Prostate gland (tissue), 2 donors: ENCODE data around the gene ARHGAP27. TPM values are rescaled to one million over a fixed set of nuclear protein-coding genes. Genes with fewer than 3 reads are reported as not detected.

Experiments used
- DNase-seq: peaks from one replicate; pipeline ENCODE4 v3.0.0-alpha.2; 2019; ENCODE audit warnings: low spot score
- H3K27ac ChIP-seq, 2 donors: fragments of 200-600 bp; sonication (generic); 2 replicates each; pipeline ENCODE4 v1.5.1; 2017 to 2019
- H3K27me3 ChIP-seq: fragments of 200-600 bp; sonication (generic); replicated peaks from 2 replicates; pipeline ENCODE4 v1.5.1; 2019; ENCODE audit not compliant: insufficient read depth
- H3K36me3 ChIP-seq, 2 donors: fragments of 200-600 bp; sonication (generic); 1 replicate in 1 of 2; 2 replicates in 1 of 2; pipeline versions ENCODE4 v1.5.1 to v1.8.1; 2017 to 2019
- H3K4me1 ChIP-seq: fragments of 200-600 bp; sonication (generic); replicated peaks from 2 replicates; pipeline ENCODE4 v1.5.1; 2019
- H3K4me3 ChIP-seq, 2 donors: fragments of 200-600 bp; sonication (generic); 2 replicates each; pipeline ENCODE4 v1.5.1; 2017 to 2019
- H3K9me3 ChIP-seq: fragments of 200-600 bp; sonication (generic); 2 replicates; pipeline ENCODE4 v1.5.1; 2017
- CTCF ChIP-seq, 4 experiments: fragments of 200-600 bp in 2 of 4; fragments of 450-650 bp in 2 of 4; sonication (generic) in 2 of 4; IDR thresholded peaks; 1 replicate in 3 of 4; 2 replicates in 1 of 4; pipeline ENCODE4 v1.5.1; 2016 to 2019; ENCODE audit warnings: antibody characterized with exemption in 4 of 4, mild to moderate bottlenecking in 2 of 4, moderate library complexity in 2 of 4
- POLR2A ChIP-seq: fragments of 450-650 bp; IDR thresholded peaks from one replicate; pipeline ENCODE4 v1.6.1; 2016; ENCODE audit warnings: antibody characterized with exemption, mild to moderate bottlenecking
- POLR2AphosphoS5 ChIP-seq: sonication (generic); formaldehyde crosslinking; IDR thresholded peaks from one replicate; pipeline ENCODE4 v1.6.1; 2017; ENCODE audit warnings: antibody characterized with exemption
- WGBS: methylation state at CpG from one replicate; pipeline ENCODE4 v1.1.5; 2018; 5-methylcytosine and 5-hydroxymethylcytosine counted together
- intact Hi-C: fragments of 100-400 bp; cut with DNase I; formaldehyde crosslinking; loops from one replicate; pipeline ENCODE4 v1.14.2; 2022
- total RNA-seq, 2 donors: library from RNA; depleted of rRNA; stranded (reverse); fragments of >200 nt; gene quantifications; one replicate each; pipeline ENCODE4 v1.1.0, GENCODE V29; 2016

The ARHGAP27 gene
- total RNA-seq, 2 donors from 2014 or later: 37.9 to 39.9 TPM

GRCh38 chr17:45371414-45372324 lies 61.0 kb downstream of the ARHGAP27 start:
- 7% methylated on average over 55 of the region's 55 CpGs for WGBS
- peak overlapping the region; percentile 74 to 77 for H3K27ac ChIP-seq
- H3K9me3 ChIP-seq: no peaks in the 10 kb centered on the region
- no peaks in the 10 kb centered on the region for H3K36me3 ChIP-seq
- no peaks in the 10 kb centered on the region for H3K27me3 ChIP-seq
- intact Hi-C loops: loop anchor here (5.0 kb wide), 1 partner anchor 54 kb away; the partner anchor contains the start of gene MAP3K14
- peak overlapping the region; percentile 13 to 24 for H3K4me3 ChIP-seq
- peak; percentile 82 for DNase-seq
- no peaks in the 10 kb centered on the region for H3K4me1 ChIP-seq
- TF ChIP-seq CTCF (IDR thresholded peaks at IDR 0.05) (peak in 2 of 4 experiments; percentile 2 to 7), POLR2A (peak; percentile 44), POLR2AphosphoS5 (peak; percentile 55)

GRCh38 chr17:45370949-45371413 lies 61.7 kb downstream of the ARHGAP27 start:
- TF ChIP-seq CTCF (IDR thresholded peaks at IDR 0.05): no peak
- TF ChIP-seq POLR2A: no peak
- TF ChIP-seq POLR2AphosphoS5: no peak
- Histone ChIP-seq H3K36me3 (no peaks in the 10 kb centered on the region), H3K9me3 (no peaks in the 10 kb centered on the region), H3K27ac (peak overlapping the region; percentile 74 to 77), H3K4me3 (peak overlapping the region in 1 of 2 donors; percentile 24), H3K4me1 (no peaks in the 10 kb centered on the region), H3K27me3 (no peaks in the 10 kb centered on the region)
- WGBS: 58% methylated on average over 8 of the region's 8 CpGs
- intact Hi-C loops: loop anchor here (5.0 kb wide), 1 partner anchor 54 kb away; the partner anchor contains the start of gene MAP3K14
- DNase-seq: no peak

- no peak overlapping the region for H3K4me3 ChIP-seq
- no peaks in the 10 kb centered on the region for H3K36me3 ChIP-seq
- WGBS: 83% methylated on average over 1 of the region's 1 CpG
- TF ChIP-seq POLR2A (no peak), CTCF (IDR thresholded peaks at IDR 0.05) (no peak), POLR2AphosphoS5 (no peak)
- no peaks in the 10 kb centered on the region for H3K9me3 ChIP-seq
- H3K27me3 ChIP-seq: no peaks in the 10 kb centered on the region
- no peaks in the 10 kb centered on the region for H3K4me1 ChIP-seq
- no peak overlapping the region for H3K27ac ChIP-seq
- intact Hi-C loops: no loop called here
- no peak for DNase-seq
Observed at GRCh38 chr17:45369421-45369820, 63.2 kb downstream of the ARHGAP27 start.

- no peak for TF ChIP-seq POLR2A
- TF ChIP-seq CTCF (IDR thresholded peaks at IDR 0.05): no peak
- TF ChIP-seq POLR2AphosphoS5: no peak
- intact Hi-C loops: no loop called here
- H3K4me3 ChIP-seq: no peak overlapping the region
- no peaks in the 10 kb centered on the region for H3K27me3 ChIP-seq
- no peaks in the 10 kb centered on the region for H3K4me1 ChIP-seq
- no peaks in the 10 kb centered on the region for H3K36me3 ChIP-seq
- no peaks in the 10 kb centered on the region for H3K9me3 ChIP-seq
- no peak for DNase-seq
- no peak overlapping the region for H3K27ac ChIP-seq
Observed at GRCh38 chr17:45368651-45369050, 64.0 kb downstream of the ARHGAP27 start.
